IMR-90 (cell line): ENCODE results near the gene PGLYRP2. TPM values are rescaled to one million over a fixed set of nuclear protein-coding genes. Genes with fewer than 3 reads are reported as not detected.

Experiments
- ATAC-seq: fragments of 200-7000 bp; cut with Tn5 transposase; 2 replicates; pipeline ENCODE4 v1.9.1; 2020; ENCODE audit warnings: low read depth, mild to moderate bottlenecking, moderate library complexity
- BruUV-seq: library from RNA; stranded (reverse); fragments of 400-500 nt; replicated peaks from 2 replicates; lab custom pipeline; 2021; lab: Mats Ljungman, UMichigan
- CTCF ChIA-PET: fragments of 300-600 bp; formaldehyde crosslinking; extraction: SDS; loops from one replicate; lab custom pipeline; 2021; ENCODE audit warnings: antibody characterized with exemption; lab: Yijun Ruan, JAX
- POLR2A ChIA-PET: fragments of 300-600 bp; sonication (Branson Sonifier 250); formaldehyde crosslinking; loops from one replicate; lab custom pipeline; 2022; ENCODE audit warnings: antibody characterized with exemption; ENCODE audit not compliant: unreplicated experiment; lab: Charles Lee
- DNase-seq: peaks from one replicate; pipeline ENCODE4 v3.0.0; 2013
- H2AFZ ChIP-seq: replicated peaks from 2 replicates; pipeline ENCODE3; 2013; ENCODE audit warnings: low read length, mild to moderate bottlenecking; ENCODE audit not compliant: poor library complexity
- H2AK5ac ChIP-seq: 2 replicates; pipeline ENCODE4 v1.6.1; 2013; ENCODE audit warnings: low read depth, low read length, inconsistent platforms
- H2AK9ac ChIP-seq: replicated peaks from 2 replicates; pipeline ENCODE3; 2013; ENCODE audit warnings: mild to moderate bottlenecking, low read depth, low read length, moderate library complexity; ENCODE audit not compliant: poor library complexity
- H2BK120ac ChIP-seq: 2 replicates; pipeline ENCODE4 v1.6.1; 2013; ENCODE audit warnings: low read depth, low read length, inconsistent platforms
- H2BK15ac ChIP-seq: 3 replicates; pipeline ENCODE4 v1.6.1; 2013; ENCODE audit warnings: low read depth, low read length, inconsistent platforms
- H2BK20ac ChIP-seq: 2 replicates; pipeline ENCODE4 v1.6.1; 2013; ENCODE audit warnings: low read depth, mild to moderate bottlenecking, inconsistent platforms, low read length, moderate library complexity
- H2BK5ac ChIP-seq: 2 replicates; pipeline ENCODE4 v1.6.1; 2013; ENCODE audit warnings: mild to moderate bottlenecking, low read depth, low read length, inconsistent platforms; ENCODE audit not compliant: poor library complexity, severe bottlenecking
- H3K14ac ChIP-seq: replicated peaks from 2 replicates; pipeline ENCODE4 v1.6.1; 2013; ENCODE audit warnings: low read depth, low read length, inconsistent platforms
- H3K18ac ChIP-seq: 2 replicates; pipeline ENCODE4 v1.6.1; 2013; ENCODE audit warnings: low read depth, low read length, control low read depth
- H3K23ac ChIP-seq: 2 replicates; pipeline ENCODE4 v1.6.1; 2013; ENCODE audit warnings: low read depth, low read length, inconsistent platforms
- H3K27ac ChIP-seq: 2 replicates; pipeline ENCODE4 v1.5.1; 2013; ENCODE audit warnings: mild to moderate bottlenecking, control low read depth, low read length; ENCODE audit not compliant: insufficient read depth
- H3K27me3 ChIP-seq: 2 replicates; pipeline ENCODE4 v1.6.1; 2013; ENCODE audit warnings: low read length; ENCODE audit not compliant: control insufficient read depth, insufficient read depth
- H3K36me3 ChIP-seq: 2 replicates; pipeline ENCODE4 v1.6.1; 2013; ENCODE audit warnings: low read length, mixed read lengths; ENCODE audit not compliant: control insufficient read depth, insufficient read depth
- H3K4ac ChIP-seq: 2 replicates; pipeline ENCODE4 v1.6.1; 2013; ENCODE audit warnings: low read depth, low read length, inconsistent platforms
- H3K4me1 ChIP-seq: 2 replicates; pipeline ENCODE4 v1.6.1; 2013; ENCODE audit warnings: low read length, mixed read lengths; ENCODE audit not compliant: control insufficient read depth, insufficient read depth
- H3K4me2 ChIP-seq: 2 replicates; pipeline ENCODE4 v1.6.1; 2013; ENCODE audit warnings: low read depth, mild to moderate bottlenecking, control low read depth, low read length, moderate library complexity
- H3K4me3 ChIP-seq: 2 replicates; pipeline ENCODE4 v1.5.1; 2013; ENCODE audit warnings: low read depth, mild to moderate bottlenecking, control low read depth, low read length, moderate library complexity; ENCODE audit not compliant: insufficient read depth
- H3K56ac ChIP-seq: 2 replicates; pipeline ENCODE4 v1.6.1; 2013; ENCODE audit warnings: low read length, inconsistent platforms; ENCODE audit not compliant: insufficient read depth; ENCODE audit errors: extremely low read depth
- H3K79me1 ChIP-seq, 2 experiments: 2 replicates each; pipeline ENCODE4 v1.6.1; 2013; ENCODE audit warnings: low read length in 2 of 2, inconsistent platforms in 1 of 2, low read depth in 1 of 2
- H3K9ac ChIP-seq: 2 replicates; pipeline ENCODE4 v1.6.1; 2013; ENCODE audit warnings: low read depth, low read length, control low read depth
- H3K9me1 ChIP-seq: 2 replicates; pipeline ENCODE4 v1.6.1; 2013; ENCODE audit warnings: low read length, inconsistent platforms; ENCODE audit not compliant: insufficient read depth
- H3K9me3 ChIP-seq: 2 replicates; pipeline ENCODE4 v1.6.1; 2013; ENCODE audit warnings: low read length; ENCODE audit not compliant: control insufficient read depth, insufficient read depth
- H4K20me1 ChIP-seq: 2 replicates; pipeline ENCODE4 v1.6.1; 2013; ENCODE audit warnings: low read length, inconsistent platforms; ENCODE audit not compliant: insufficient read depth
- H4K5ac ChIP-seq: 2 replicates; pipeline ENCODE4 v1.6.1; 2013; ENCODE audit warnings: mild to moderate bottlenecking, low read depth, low read length, control low read depth
- H4K8ac ChIP-seq, 2 experiments: 2 replicates each; pipeline ENCODE4 v1.6.1; 2013; ENCODE audit warnings: low read depth in 2 of 2, low read length in 2 of 2, control low read depth in 1 of 2, inconsistent platforms in 1 of 2
- H4K91ac ChIP-seq: 2 replicates; pipeline ENCODE4 v1.6.1; 2013; ENCODE audit warnings: low read depth, low read length, inconsistent platforms; ENCODE audit not compliant: insufficient read depth
- BHLHE40 ChIP-seq: fragments of 150-350 bp; IDR thresholded peaks from 2 replicates; pipeline ENCODE4 v1.6.1; 2016; ENCODE audit warnings: mild to moderate bottlenecking, low read depth, low read length
- CHD1 ChIP-seq: IDR thresholded peaks from 2 replicates; pipeline ENCODE4 v1.6.1; 2012; ENCODE audit warnings: low read depth, low read length, improper control_type of control experiment
- CTCF ChIP-seq: conservative IDR thresholded peaks from 2 replicates; pipeline ENCODE4 v1.5.1; 2012; ENCODE audit warnings: mild to moderate bottlenecking, low read depth, low read length, improper control_type of control experiment
- ELK1 ChIP-seq: fragments of 150-350 bp; IDR thresholded peaks from 2 replicates; pipeline ENCODE4 v1.6.1; 2016; ENCODE audit warnings: low read depth, mild to moderate bottlenecking, low read length, moderate library complexity, borderline replicate concordance
- FOS ChIP-seq: fragments of 150-350 bp; IDR thresholded peaks from 2 replicates; pipeline ENCODE4 v1.6.1; 2016; ENCODE audit warnings: low read depth, low read length
- MAFK ChIP-seq: IDR thresholded peaks from 2 replicates; pipeline ENCODE4 v1.6.1; 2012; ENCODE audit warnings: low read depth, low read length, improper control_type of control experiment
- MXI1 ChIP-seq: IDR thresholded peaks from 2 replicates; pipeline ENCODE4 v1.6.1; 2012; ENCODE audit warnings: low read depth, mild to moderate bottlenecking, low read length, moderate library complexity, borderline replicate concordance
- NFE2L2 ChIP-seq: fragments of 150-350 bp; IDR thresholded peaks from 2 replicates; pipeline ENCODE4 v1.6.1; 2016; ENCODE audit warnings: low read depth, mild to moderate bottlenecking, low read length
- POLR2A ChIP-seq: IDR thresholded peaks from 2 replicates; pipeline ENCODE4 v1.6.1; 2012; ENCODE audit warnings: mild to moderate bottlenecking, low read depth, low read length
- RAD21 ChIP-seq: IDR thresholded peaks from 2 replicates; pipeline ENCODE4 v1.6.1; 2012; ENCODE audit warnings: low read length, improper control_type of control experiment
- RCOR1 ChIP-seq: IDR thresholded peaks from 2 replicates; pipeline ENCODE4 v1.6.1; 2012; ENCODE audit warnings: mild to moderate bottlenecking, low read length, improper control_type of control experiment; ENCODE audit not compliant: insufficient replicate concordance
- RFX5 ChIP-seq: IDR thresholded peaks from 2 replicates; pipeline ENCODE4 v1.8.0; 2012; ENCODE audit warnings: low read depth, mild to moderate bottlenecking, low read length, moderate library complexity
- SMC3 ChIP-seq: fragments of 150-350 bp; IDR thresholded peaks from 2 replicates; pipeline ENCODE4 v1.6.1; 2016; ENCODE audit warnings: low read depth, mild to moderate bottlenecking, antibody characterized with exemption, low read length, moderate library complexity
- USF2 ChIP-seq: fragments of 150-350 bp; IDR thresholded peaks from 2 replicates; pipeline ENCODE4 v1.6.1; 2017; ENCODE audit warnings: mild to moderate bottlenecking, antibody characterized with exemption, low read length, low read depth
- WGBS, 2 experiments: methylation state at CpG; one replicate each; pipeline versions ENCODE4 v1.1.5 to v1.1.7; 2013; ENCODE audit warnings: missing lambda C conversion rate in 2 of 2; ENCODE audit not compliant: insufficient read length in 1 of 2; ENCODE audit errors: extremely low coverage in 2 of 2; 5-methylcytosine and 5-hydroxymethylcytosine counted together
- dilution Hi-C: fragments of 300-500 bp; cut with HindIII; formaldehyde crosslinking; loops from one replicate; pipeline ENCODE4 v1.14.3; 2018; ENCODE audit warnings: low sequenced_read_pairs; ENCODE audit not compliant: unreplicated experiment
- in situ Hi-C: fragments of 300-500 bp; cut with MboI; formaldehyde crosslinking; loops from 3 replicates; pipeline ENCODE4 v1.14.3; 2019; ENCODE audit warnings: low sequenced_read_pairs, inconsistent platforms, mixed read lengths
- intact Hi-C: fragments of 100-400 bp; cut with micrococcal nuclease; formaldehyde crosslinking; loops from 2 replicates; pipeline ENCODE4 v1.10.0; 2022
- polyA plus RNA-seq, 3 experiments: library from polyadenylated mRNA; depleted of rRNA; stranded (reverse); fragments of >200 nt; gene quantifications; 2 replicates each; pipeline ENCODE4 v1.2.3, GENCODE V29; 2012; ENCODE audit warnings: low replicate concordance in 1 of 3
- total RNA-seq: library from RNA; depleted of rRNA; stranded (reverse); fragments of >200 nt; gene quantifications from 2 replicates; pipeline ENCODE4 v1.2.3, GENCODE V29; 2012

The PGLYRP2 gene
- total and polyA plus RNA-seq, 2 of the 4 experiments (the other 2 are of a cell fraction) = not detected

GRCh38 chr19:15453906-15454860, 25.1 kb downstream of the PGLYRP2 start:
- no TSS peak for BruUV-seq
- in situ Hi-C loops = no loop called here
- no peak for TF ChIP-seq POLR2A
- TF ChIP-seq MXI1 = no peak
- TF ChIP-seq BHLHE40 = no peak
- no peak for TF ChIP-seq NFE2L2
- TF ChIP-seq SMC3 = no peak
- no peak for TF ChIP-seq FOS
- no peak; the same call in 1 of the 2 replicates for TF ChIP-seq CTCF
- TF ChIP-seq RCOR1 = no peak
- TF ChIP-seq CHD1 = no peak
- no peak for TF ChIP-seq RAD21
- TF ChIP-seq MAFK = no peak
- no peak for TF ChIP-seq ELK1
- TF ChIP-seq RFX5 = no peak
- TF ChIP-seq USF2 = no peak

More at GRCh38 chr19:15453906-15454860, 25.1 kb downstream of the PGLYRP2 start:
- Histone ChIP-seq H4K8ac (no peak overlapping the region), H3K27me3 (peaks cover 35% of the 10 kb centered on the region), H3K79me1 (no peaks in the 10 kb centered on the region), H3K9ac (no peak overlapping the region), H2AK9ac (peak overlapping the region; percentile 24), H3K27ac (no peak overlapping the region), H3K4ac (no peak overlapping the region), H2BK120ac (no peak overlapping the region), H3K4me3 (no peak overlapping the region), H2AFZ (no peak overlapping the region), H3K9me3 (no peaks in the 10 kb centered on the region), H4K20me1 (no peaks in the 10 kb centered on the region; the same call in 1 of the 2 replicates), H4K91ac (no peak overlapping the region), H3K18ac (no peak overlapping the region), H2BK5ac (no peak overlapping the region), H3K9me1 (peaks cover 14% of the 10 kb centered on the region; the same call in 1 of the 2 replicates), H3K14ac (no peak overlapping the region), H3K56ac (no peak overlapping the region), H2BK15ac (no peak overlapping the region), H4K5ac (no peak overlapping the region), H2BK20ac (no peak overlapping the region), H3K4me1 (peaks cover 7% of the 10 kb centered on the region; the same call in 1 of the 2 replicates), H3K4me2 (no peak overlapping the region), H3K36me3 (no peaks in the 10 kb centered on the region), H3K23ac (no peak overlapping the region), H2AK5ac (no peak overlapping the region)
- WGBS, 2 experiments = 87% methylated on average over 10 of the region's 17 CpGs; no CpG with 5 or more reads in 1 of the 2 experiments
- DNase-seq (no peak), ATAC-seq (no peak)
- POLR2A ChIA-PET = interaction anchor here (0.9 kb wide), 1 partner anchor 346 kb away, joined by 3 read pairs; no protein-coding TSS in a partner anchor
- dilution Hi-C loops (no loop called here), intact Hi-C loops (loop anchor here (10.0 kb wide), 1 partner anchor 101 kb away; no protein-coding TSS in a partner anchor)
- CTCF ChIA-PET = no interaction called here
